HG02763 (cell line): ENCODE measurements around the gene PCDHB14.
"Not testable (repeated sequence)": the region's sequence is repeated elsewhere in the genome, so short reads cannot be mapped to it uniquely, and the experiment has no call there.

Experiments used
- ATAC-seq: cut with Tn5 transposase; IDR thresholded peaks from one replicate; pipeline ENCODE4 v1.9.1; 2021; ENCODE audit warnings: mild to moderate bottlenecking, moderate library complexity; ENCODE audit not compliant: unreplicated experiment

The PCDHB14 gene

GRCh38 chr5:141208478-141208877, 14.7 kb upstream of the PCDHB14 start, which contains the start of gene PCDHB12:
PCDHB12 (plus strand) TSS chr5:141208719; CDS start chr5:141208908, 189 bp downstream.
- ATAC-seq: no peak

GRCh38 chr5:141210281-141210680, 12.9 kb upstream of the PCDHB14 start:
- ATAC-seq: not testable (repeated sequence)

- not testable (repeated sequence) for ATAC-seq
These were observed 12.3 kb upstream of the PCDHB14 start for GRCh38 chr5:141210849-141211248.

- ATAC-seq: not testable (repeated sequence)
These were observed 9.3 kb upstream of the PCDHB14 start, which contains the start of gene PCDHB13 for GRCh38 chr5:141213656-141214339. PCDHB13 (plus strand) TSS chr5:141213919; CDS start chr5:141214124, 205 bp downstream.

- ATAC-seq: not testable (repeated sequence)
These were observed 8.6 kb upstream of the PCDHB14 start for GRCh38 chr5:141214583-141214982.

GRCh38 chr5:141215504-141215903, 7.6 kb upstream of the PCDHB14 start:
- not testable (repeated sequence) for ATAC-seq

- not testable (repeated sequence) for ATAC-seq
These were observed 7.1 kb upstream of the PCDHB14 start for GRCh38 chr5:141216035-141216434.

- not testable (repeated sequence) for ATAC-seq
These were observed 1.7 kb downstream of the PCDHB14 start for GRCh38 chr5:141224844-141225243.

- ATAC-seq: not testable (repeated sequence)
These were observed 2.3 kb downstream of the PCDHB14 start for GRCh38 chr5:141225421-141225820.

- no peak for ATAC-seq
These were observed 11.0 kb downstream of the PCDHB14 start for GRCh38 chr5:141234109-141234667.

- ATAC-seq: not testable (repeated sequence)
These were observed 12.8 kb downstream of the PCDHB14 start for GRCh38 chr5:141235922-141236321.

- no peak for ATAC-seq
These were observed 13.6 kb downstream of the PCDHB14 start for GRCh38 chr5:141236516-141237313.

- no peak for ATAC-seq
These were observed 18.4 kb downstream of the PCDHB14 start for GRCh38 chr5:141241496-141241895.

GRCh38 chr5:141245250-141245717, 22.1 kb downstream of the PCDHB14 start, which contains the start of gene PCDHB15:
PCDHB15 (plus strand) TSS chr5:141245395; CDS start chr5:141245579, 184 bp downstream.
- no peak for ATAC-seq

- ATAC-seq: not testable (repeated sequence)
These were observed 23.8 kb downstream of the PCDHB14 start for GRCh38 chr5:141246971-141247370.

- ATAC-seq: not testable (repeated sequence)
These were observed 24.3 kb downstream of the PCDHB14 start for GRCh38 chr5:141247434-141247833.

- ATAC-seq: no peak
These were observed 27.4 kb downstream of the PCDHB14 start for GRCh38 chr5:141250576-141250975.

GRCh38 chr5:141258464-141258863, 35.3 kb downstream of the PCDHB14 start:
- no peak for ATAC-seq

- no peak for ATAC-seq
These were observed 35.8 kb downstream of the PCDHB14 start for GRCh38 chr5:141258948-141259347.

- ATAC-seq: no peak
These were observed 37.5 kb downstream of the PCDHB14 start for GRCh38 chr5:141260458-141261237.

- ATAC-seq: no peak
These were observed 38.0 kb downstream of the PCDHB14 start for GRCh38 chr5:141261238-141261546.
